NCI-H2196 treated with DMSO at 0.1 percent for 48 hours (cell line): ENCODE results near the gene GNAT1.
A peak's percentile ranks its signal among the peaks of the same experiment; 100 is the strongest.

Experiments used
- DNase-seq: peaks from one replicate; lab custom pipeline; 2025; ENCODE audit not compliant: unreplicated experiment; lab: John Stamatoyannopoulos, UW

GNAT1 gene

GRCh38 chr3:50174947-50175524, 16.4 kb upstream of the GNAT1 start:
- DNase-seq, result no peak

DNA sequence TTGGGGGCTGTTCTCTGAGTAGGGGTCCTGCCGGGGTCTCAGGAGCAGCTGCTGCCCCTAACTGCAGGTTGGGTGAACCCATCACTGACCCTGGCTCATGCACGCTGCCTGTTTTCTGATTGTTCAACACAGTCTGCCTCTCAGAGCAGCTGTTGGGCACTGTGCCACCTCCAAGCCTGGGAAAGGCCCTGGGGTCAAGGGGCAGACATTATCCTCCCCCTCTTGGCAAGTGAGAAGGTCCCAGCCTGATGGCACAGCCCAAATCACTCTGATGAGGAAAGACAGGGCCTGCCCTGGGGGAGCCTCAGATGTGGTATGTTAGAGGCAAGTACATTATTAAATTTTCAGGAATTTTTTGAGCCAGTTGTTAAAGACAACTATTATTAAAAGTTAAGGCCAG, 14.1 kb upstream of the GNAT1 start:
- no peak for DNase-seq

- no peak for DNase-seq
Observed at GRCh38 chr3:50179710-50180109, 11.7 kb upstream of the GNAT1 start.

DNA sequence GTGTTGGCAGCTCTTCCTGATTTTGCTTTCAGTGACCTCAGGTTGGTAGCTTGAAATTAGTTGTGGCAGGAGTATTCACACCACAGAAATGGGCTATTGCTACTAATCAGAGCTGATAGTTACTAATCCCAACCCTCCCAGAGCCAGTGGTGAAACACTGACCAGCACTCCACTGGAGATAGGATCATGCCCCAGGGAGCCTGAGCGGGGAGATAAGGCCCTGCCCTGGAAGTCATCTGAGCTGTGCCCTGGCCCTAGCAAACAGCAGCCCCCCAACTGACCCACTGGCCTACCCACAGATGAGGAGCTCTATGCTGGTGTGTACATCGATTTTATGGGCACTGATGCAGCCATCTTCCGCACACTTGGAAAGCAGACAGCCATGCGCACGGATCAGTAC, 9.4 kb upstream of the GNAT1 start:
- DNase-seq, result no peak

DNA sequence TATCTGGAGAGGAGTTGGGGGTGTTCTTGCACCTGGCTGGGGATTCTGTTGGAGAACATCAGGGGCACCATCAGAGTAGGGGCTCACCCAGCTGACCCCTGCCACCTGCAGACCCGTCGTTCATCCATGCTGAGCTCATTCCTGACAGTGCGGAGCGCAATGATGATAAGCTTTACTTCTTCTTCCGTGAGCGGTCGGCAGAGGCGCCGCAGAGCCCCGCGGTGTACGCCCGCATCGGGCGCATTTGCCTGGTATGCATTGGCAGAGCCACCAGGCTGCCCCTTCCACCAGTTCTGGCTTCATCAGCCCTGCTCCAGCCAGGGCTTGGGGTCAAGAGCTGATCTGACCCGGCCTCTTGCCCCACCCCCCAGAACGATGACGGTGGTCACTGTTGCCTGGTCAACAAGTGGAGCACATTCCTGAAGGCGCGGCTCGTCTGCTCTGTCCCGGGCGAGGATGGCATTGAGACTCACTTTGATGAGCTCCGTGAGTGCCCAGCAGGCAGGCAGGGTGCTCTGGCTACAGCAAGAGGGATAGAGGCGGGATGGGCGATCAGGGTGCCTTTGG, 8.8 kb upstream of the GNAT1 start:
- DNase-seq, result no peak

- no peak for DNase-seq
Observed at GRCh38 chr3:50183755-50184154, 7.7 kb upstream of the GNAT1 start.

- DNase-seq, result no peak
Observed at GRCh38 chr3:50184242-50184978, 7.0 kb upstream of the GNAT1 start.

DNA sequence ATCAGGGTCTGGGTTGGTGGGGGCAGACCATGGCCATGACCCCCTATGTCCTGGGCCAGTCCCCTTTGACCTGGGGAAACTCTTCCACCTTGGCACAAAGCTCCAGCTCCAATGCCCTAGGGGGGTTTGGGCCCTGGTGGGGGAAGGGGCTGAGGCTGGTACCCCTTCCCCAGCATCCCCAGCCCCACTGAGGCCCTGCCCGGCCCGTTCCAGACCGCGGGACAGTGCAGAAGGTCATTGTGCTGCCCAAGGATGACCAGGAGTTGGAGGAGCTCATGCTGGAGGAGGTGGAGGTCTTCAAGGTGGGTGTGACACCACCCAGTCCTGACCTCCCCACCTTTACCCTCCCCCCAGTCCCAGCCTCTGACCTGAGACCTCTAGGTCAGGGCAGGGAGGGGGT, 6.2 kb upstream of the GNAT1 start:
- no peak for DNase-seq

DNA sequence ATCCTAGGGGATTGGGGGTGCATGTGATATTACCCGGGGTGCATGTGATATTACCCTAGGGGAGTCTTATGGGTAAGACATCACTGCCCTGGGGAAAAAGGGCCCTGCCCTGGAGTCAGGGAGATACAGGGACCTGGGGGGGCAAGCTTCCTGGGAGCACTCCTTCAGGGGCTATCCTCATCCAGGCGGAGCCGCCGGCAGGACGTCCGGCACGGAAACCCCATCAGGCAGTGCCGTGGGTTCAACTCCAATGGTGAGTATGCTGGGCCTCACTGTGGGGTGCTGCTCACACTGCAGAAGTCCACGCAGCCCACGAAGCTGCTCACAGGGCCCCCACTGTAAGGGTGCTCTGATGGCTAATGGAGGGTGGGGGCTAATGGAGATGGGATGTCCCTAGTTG, 5.3 kb upstream of the GNAT1 start:
- DNase-seq, result no peak

- DNase-seq, result no peak
Observed at GRCh38 chr3:50187750-50188149, 3.7 kb upstream of the GNAT1 start.

DNA sequence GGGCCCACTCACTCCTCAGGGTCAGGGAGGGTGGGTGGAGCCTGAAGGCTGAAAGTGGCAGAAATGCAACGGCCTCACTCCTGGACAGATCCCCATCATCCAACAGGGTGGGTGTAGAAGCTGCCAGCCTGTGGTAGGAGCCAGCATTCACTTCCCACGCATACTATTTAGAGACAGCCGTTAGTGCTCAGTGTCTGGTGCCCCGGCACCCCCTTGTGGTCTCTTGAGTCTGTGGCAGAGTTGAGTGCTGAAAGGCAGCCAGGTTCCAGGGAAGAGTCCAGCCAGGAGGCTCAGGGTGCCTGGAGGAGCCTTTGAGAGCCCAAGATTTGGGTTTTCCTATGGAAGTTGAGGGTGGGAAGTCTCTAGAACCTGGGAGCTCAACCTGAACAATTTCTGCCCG, 2.1 kb upstream of the GNAT1 start:
- DNase-seq, result peak; percentile 14

GRCh38 chr3:50189989-50190388, 1.4 kb upstream of the GNAT1 start:
- no peak for DNase-seq

GRCh38 chr3:50192124-50192523, 714 bp downstream of the GNAT1 start:
- DNase-seq, result no peak

DNA sequence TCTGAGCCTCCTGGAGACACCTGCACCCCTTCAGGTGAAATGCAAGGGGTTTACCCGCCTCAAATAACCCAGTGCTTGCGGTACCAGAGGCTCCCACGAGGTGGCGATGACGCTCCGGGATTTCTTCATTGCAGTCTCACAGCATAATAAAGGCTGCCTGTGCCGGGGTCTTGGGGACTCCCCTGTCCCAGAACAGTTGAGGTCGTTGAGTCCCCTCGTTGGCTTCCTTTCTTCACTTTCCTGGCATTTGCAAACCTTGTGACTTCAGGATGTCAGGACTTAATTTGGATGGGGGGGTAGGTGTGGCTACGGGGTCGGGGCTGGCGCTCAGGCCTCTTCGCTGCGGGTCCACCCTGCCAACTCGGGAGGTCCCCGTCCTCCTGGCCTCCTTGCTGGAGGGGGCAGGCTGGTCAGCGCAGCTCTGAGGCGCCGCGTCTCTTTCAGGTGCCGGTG, 1.3 kb downstream of the GNAT1 start:
- DNase-seq, result no peak

DNA sequence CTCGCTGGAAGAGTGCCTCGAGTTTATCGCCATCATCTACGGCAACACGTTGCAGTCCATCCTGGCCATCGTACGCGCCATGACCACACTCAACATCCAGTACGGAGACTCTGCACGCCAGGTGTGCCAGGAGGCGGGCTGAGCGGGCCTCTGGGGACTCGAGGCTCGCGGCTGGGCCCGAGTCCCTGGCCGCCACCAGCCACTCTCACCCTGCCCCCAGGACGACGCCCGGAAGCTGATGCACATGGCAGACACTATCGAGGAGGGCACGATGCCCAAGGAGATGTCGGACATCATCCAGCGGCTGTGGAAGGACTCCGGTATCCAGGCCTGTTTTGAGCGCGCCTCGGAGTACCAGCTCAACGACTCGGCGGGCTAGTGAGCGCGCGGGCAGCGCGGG, 1.9 kb downstream of the GNAT1 start:
- DNase-seq, result no peak

DNA sequence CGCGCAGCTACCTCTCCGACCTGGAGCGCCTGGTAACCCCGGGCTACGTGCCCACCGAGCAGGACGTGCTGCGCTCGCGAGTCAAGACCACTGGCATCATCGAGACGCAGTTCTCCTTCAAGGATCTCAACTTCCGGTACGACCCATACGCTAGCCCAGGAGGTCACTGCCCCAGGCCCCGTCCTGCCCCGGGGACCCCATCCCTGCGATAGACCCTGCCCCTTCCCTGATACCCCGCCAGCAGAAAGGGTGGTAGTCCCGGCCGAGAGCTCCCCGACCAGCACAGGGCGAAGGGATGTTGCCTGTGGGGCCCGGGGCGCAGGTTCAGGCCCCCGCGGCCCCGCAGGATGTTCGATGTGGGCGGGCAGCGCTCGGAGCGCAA, 2.3 kb downstream of the GNAT1 start:
- no peak for DNase-seq

- DNase-seq, result peak; percentile 13
Observed at GRCh38 chr3:50194128-50194902, 2.9 kb downstream of the GNAT1 start.

- DNase-seq, result no peak
Observed at GRCh38 chr3:50194903-50195500, 3.6 kb downstream of the GNAT1 start.

DNA sequence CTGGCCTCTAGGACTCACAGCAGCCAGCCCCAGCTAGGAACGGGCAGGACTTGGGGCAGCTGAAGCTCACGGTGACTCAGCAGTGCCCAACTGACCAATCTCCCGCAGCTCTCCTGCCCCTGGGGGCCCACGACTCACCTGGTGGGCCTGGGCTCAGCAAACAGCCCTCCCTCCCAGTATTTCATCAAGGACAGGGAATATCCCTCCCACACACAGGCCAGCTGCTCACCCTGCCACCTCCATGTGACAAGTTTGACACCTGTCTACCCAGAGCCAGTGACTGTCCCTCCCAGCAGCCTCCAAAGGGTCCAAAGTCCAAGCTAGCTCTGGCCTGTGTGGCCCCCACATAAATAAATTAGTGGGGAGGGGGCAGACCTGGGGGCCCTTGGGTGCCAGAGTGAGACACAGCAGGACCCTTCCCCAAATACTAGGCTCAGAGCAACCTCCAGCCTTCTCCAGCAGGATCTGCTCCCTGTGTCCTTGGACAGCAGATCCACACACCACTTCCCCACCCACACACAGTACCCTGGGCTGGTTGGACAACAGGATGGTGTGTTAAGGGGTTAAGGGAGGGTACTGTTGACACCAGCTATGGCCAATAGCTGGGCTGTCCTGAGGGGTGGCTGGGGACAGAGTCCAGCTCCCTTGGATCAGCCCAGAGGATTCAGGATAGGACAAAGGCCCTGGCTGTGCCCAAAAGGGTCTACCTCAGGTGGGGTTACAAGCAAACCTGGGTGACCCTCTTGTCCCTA, 4.3 kb downstream of the GNAT1 start:
- no peak for DNase-seq

- DNase-seq, result no peak
Observed at GRCh38 chr3:50196253-50196801, 4.9 kb downstream of the GNAT1 start.
